ENCODE results near the gene ADCYAP1R1.

- TF ChIP-seq CTCF (IDR thresholded peaks at IDR 0.05) (no peak), POLR2A (IDR thresholded peaks at IDR 0.05) (no peak)
Observed at GRCh38 chr7:31077484-31078362, 25.6 kb downstream of the ADCYAP1R1 start.
